IMR-90 (cell line): Measurements from ENCODE around the gene ACBD3. TPM values are rescaled to one million over a fixed set of nuclear protein-coding genes. Genes with fewer than 3 reads are reported as not detected.
A peak's percentile ranks its signal among the peaks of the same experiment; 100 is the strongest.

Experiments used
- ATAC-seq: fragments of 200-7000 bp; cut with Tn5 transposase; 2 replicates; pipeline ENCODE4 v1.9.1; 2020; ENCODE audit warnings: low read depth, mild to moderate bottlenecking, moderate library complexity
- BruUV-seq: library from RNA; stranded (reverse); fragments of 400-500 nt; replicated peaks from 2 replicates; lab custom pipeline; 2021; lab: Mats Ljungman, UMichigan
- CTCF ChIA-PET: fragments of 300-600 bp; formaldehyde crosslinking; extraction: SDS; loops from one replicate; lab custom pipeline; 2021; ENCODE audit warnings: antibody characterized with exemption; lab: Yijun Ruan, JAX
- POLR2A ChIA-PET: fragments of 300-600 bp; sonication (Branson Sonifier 250); formaldehyde crosslinking; loops from one replicate; lab custom pipeline; 2022; ENCODE audit warnings: antibody characterized with exemption; ENCODE audit not compliant: unreplicated experiment; lab: Charles Lee
- DNase-seq: peaks from one replicate; pipeline ENCODE4 v3.0.0; 2013
- H2AFZ ChIP-seq: replicated peaks from 2 replicates; pipeline ENCODE3; 2013; ENCODE audit warnings: low read length, mild to moderate bottlenecking; ENCODE audit not compliant: poor library complexity
- H2AK5ac ChIP-seq: 2 replicates; pipeline ENCODE4 v1.6.1; 2013; ENCODE audit warnings: low read depth, low read length, inconsistent platforms
- H2AK9ac ChIP-seq: replicated peaks from 2 replicates; pipeline ENCODE3; 2013; ENCODE audit warnings: mild to moderate bottlenecking, low read depth, low read length, moderate library complexity; ENCODE audit not compliant: poor library complexity
- H2BK120ac ChIP-seq: 2 replicates; pipeline ENCODE4 v1.6.1; 2013; ENCODE audit warnings: low read depth, low read length, inconsistent platforms
- H2BK15ac ChIP-seq: 3 replicates; pipeline ENCODE4 v1.6.1; 2013; ENCODE audit warnings: low read depth, low read length, inconsistent platforms
- H2BK20ac ChIP-seq: 2 replicates; pipeline ENCODE4 v1.6.1; 2013; ENCODE audit warnings: low read depth, mild to moderate bottlenecking, inconsistent platforms, low read length, moderate library complexity
- H2BK5ac ChIP-seq: 2 replicates; pipeline ENCODE4 v1.6.1; 2013; ENCODE audit warnings: mild to moderate bottlenecking, low read depth, low read length, inconsistent platforms; ENCODE audit not compliant: poor library complexity, severe bottlenecking
- H3K14ac ChIP-seq: replicated peaks from 2 replicates; pipeline ENCODE4 v1.6.1; 2013; ENCODE audit warnings: low read depth, low read length, inconsistent platforms
- H3K18ac ChIP-seq: 2 replicates; pipeline ENCODE4 v1.6.1; 2013; ENCODE audit warnings: low read depth, low read length, control low read depth
- H3K23ac ChIP-seq: 2 replicates; pipeline ENCODE4 v1.6.1; 2013; ENCODE audit warnings: low read depth, low read length, inconsistent platforms
- H3K27ac ChIP-seq: 2 replicates; pipeline ENCODE4 v1.5.1; 2013; ENCODE audit warnings: mild to moderate bottlenecking, control low read depth, low read length; ENCODE audit not compliant: insufficient read depth
- H3K27me3 ChIP-seq: 2 replicates; pipeline ENCODE4 v1.6.1; 2013; ENCODE audit warnings: low read length; ENCODE audit not compliant: control insufficient read depth, insufficient read depth
- H3K36me3 ChIP-seq: 2 replicates; pipeline ENCODE4 v1.6.1; 2013; ENCODE audit warnings: low read length, mixed read lengths; ENCODE audit not compliant: control insufficient read depth, insufficient read depth
- H3K4ac ChIP-seq: 2 replicates; pipeline ENCODE4 v1.6.1; 2013; ENCODE audit warnings: low read depth, low read length, inconsistent platforms
- H3K4me1 ChIP-seq: 2 replicates; pipeline ENCODE4 v1.6.1; 2013; ENCODE audit warnings: low read length, mixed read lengths; ENCODE audit not compliant: control insufficient read depth, insufficient read depth
- H3K4me2 ChIP-seq: 2 replicates; pipeline ENCODE4 v1.6.1; 2013; ENCODE audit warnings: low read depth, mild to moderate bottlenecking, control low read depth, low read length, moderate library complexity
- H3K4me3 ChIP-seq: 2 replicates; pipeline ENCODE4 v1.5.1; 2013; ENCODE audit warnings: low read depth, mild to moderate bottlenecking, control low read depth, low read length, moderate library complexity; ENCODE audit not compliant: insufficient read depth
- H3K56ac ChIP-seq: 2 replicates; pipeline ENCODE4 v1.6.1; 2013; ENCODE audit warnings: low read length, inconsistent platforms; ENCODE audit not compliant: insufficient read depth; ENCODE audit errors: extremely low read depth
- H3K79me1 ChIP-seq, 2 experiments: 2 replicates each; pipeline ENCODE4 v1.6.1; 2013; ENCODE audit warnings: low read length in 2 of 2, inconsistent platforms in 1 of 2, low read depth in 1 of 2
- H3K9ac ChIP-seq: 2 replicates; pipeline ENCODE4 v1.6.1; 2013; ENCODE audit warnings: low read depth, low read length, control low read depth
- H3K9me1 ChIP-seq: 2 replicates; pipeline ENCODE4 v1.6.1; 2013; ENCODE audit warnings: low read length, inconsistent platforms; ENCODE audit not compliant: insufficient read depth
- H3K9me3 ChIP-seq: 2 replicates; pipeline ENCODE4 v1.6.1; 2013; ENCODE audit warnings: low read length; ENCODE audit not compliant: control insufficient read depth, insufficient read depth
- H4K20me1 ChIP-seq: 2 replicates; pipeline ENCODE4 v1.6.1; 2013; ENCODE audit warnings: low read length, inconsistent platforms; ENCODE audit not compliant: insufficient read depth
- H4K5ac ChIP-seq: 2 replicates; pipeline ENCODE4 v1.6.1; 2013; ENCODE audit warnings: mild to moderate bottlenecking, low read depth, low read length, control low read depth
- H4K8ac ChIP-seq, 2 experiments: 2 replicates each; pipeline ENCODE4 v1.6.1; 2013; ENCODE audit warnings: low read depth in 2 of 2, low read length in 2 of 2, control low read depth in 1 of 2, inconsistent platforms in 1 of 2
- H4K91ac ChIP-seq: 2 replicates; pipeline ENCODE4 v1.6.1; 2013; ENCODE audit warnings: low read depth, low read length, inconsistent platforms; ENCODE audit not compliant: insufficient read depth
- BHLHE40 ChIP-seq: fragments of 150-350 bp; IDR thresholded peaks from 2 replicates; pipeline ENCODE4 v1.6.1; 2016; ENCODE audit warnings: mild to moderate bottlenecking, low read depth, low read length
- CHD1 ChIP-seq: IDR thresholded peaks from 2 replicates; pipeline ENCODE4 v1.6.1; 2012; ENCODE audit warnings: low read depth, low read length, improper control_type of control experiment
- FOS ChIP-seq: fragments of 150-350 bp; IDR thresholded peaks from 2 replicates; pipeline ENCODE4 v1.6.1; 2016; ENCODE audit warnings: low read depth, low read length
- MAFK ChIP-seq: IDR thresholded peaks from 2 replicates; pipeline ENCODE4 v1.6.1; 2012; ENCODE audit warnings: low read depth, low read length, improper control_type of control experiment
- MAZ ChIP-seq: IDR thresholded peaks from 2 replicates; pipeline ENCODE4 v1.6.1; 2012; ENCODE audit warnings: low read depth, mild to moderate bottlenecking, low read length, improper control_type of control experiment, moderate library complexity, borderline replicate concordance
- MXI1 ChIP-seq: IDR thresholded peaks from 2 replicates; pipeline ENCODE4 v1.6.1; 2012; ENCODE audit warnings: low read depth, mild to moderate bottlenecking, low read length, moderate library complexity, borderline replicate concordance
- NFE2L2 ChIP-seq: fragments of 150-350 bp; IDR thresholded peaks from 2 replicates; pipeline ENCODE4 v1.6.1; 2016; ENCODE audit warnings: low read depth, mild to moderate bottlenecking, low read length
- POLR2A ChIP-seq: IDR thresholded peaks from 2 replicates; pipeline ENCODE4 v1.6.1; 2012; ENCODE audit warnings: mild to moderate bottlenecking, low read depth, low read length
- RAD21 ChIP-seq: IDR thresholded peaks from 2 replicates; pipeline ENCODE4 v1.6.1; 2012; ENCODE audit warnings: low read length, improper control_type of control experiment
- RCOR1 ChIP-seq: IDR thresholded peaks from 2 replicates; pipeline ENCODE4 v1.6.1; 2012; ENCODE audit warnings: mild to moderate bottlenecking, low read length, improper control_type of control experiment; ENCODE audit not compliant: insufficient replicate concordance
- RFX5 ChIP-seq: IDR thresholded peaks from 2 replicates; pipeline ENCODE4 v1.8.0; 2012; ENCODE audit warnings: low read depth, mild to moderate bottlenecking, low read length, moderate library complexity
- SMC3 ChIP-seq: fragments of 150-350 bp; IDR thresholded peaks from 2 replicates; pipeline ENCODE4 v1.6.1; 2016; ENCODE audit warnings: low read depth, mild to moderate bottlenecking, antibody characterized with exemption, low read length, moderate library complexity
- USF2 ChIP-seq: fragments of 150-350 bp; IDR thresholded peaks from 2 replicates; pipeline ENCODE4 v1.6.1; 2017; ENCODE audit warnings: mild to moderate bottlenecking, antibody characterized with exemption, low read length, low read depth
- WGBS, 2 experiments: methylation state at CpG; one replicate each; pipeline versions ENCODE4 v1.1.5 to v1.1.7; 2013; ENCODE audit warnings: missing lambda C conversion rate in 2 of 2; ENCODE audit not compliant: insufficient read length in 1 of 2; ENCODE audit errors: extremely low coverage in 2 of 2; 5-methylcytosine and 5-hydroxymethylcytosine counted together
- dilution Hi-C: fragments of 300-500 bp; cut with HindIII; formaldehyde crosslinking; loops from one replicate; pipeline ENCODE4 v1.14.3; 2018; ENCODE audit warnings: low sequenced_read_pairs; ENCODE audit not compliant: unreplicated experiment
- in situ Hi-C: fragments of 300-500 bp; cut with MboI; formaldehyde crosslinking; loops from 3 replicates; pipeline ENCODE4 v1.14.3; 2019; ENCODE audit warnings: low sequenced_read_pairs, inconsistent platforms, mixed read lengths
- intact Hi-C: fragments of 100-400 bp; cut with micrococcal nuclease; formaldehyde crosslinking; loops from 2 replicates; pipeline ENCODE4 v1.10.0; 2022
- polyA plus RNA-seq, 3 experiments: library from polyadenylated mRNA; depleted of rRNA; stranded (reverse); fragments of >200 nt; gene quantifications; 2 replicates each; pipeline ENCODE4 v1.2.3, GENCODE V29; 2012; ENCODE audit warnings: low replicate concordance in 1 of 3
- total RNA-seq: library from RNA; depleted of rRNA; stranded (reverse); fragments of >200 nt; gene quantifications from 2 replicates; pipeline ENCODE4 v1.2.3, GENCODE V29; 2012
- TF ChIP-seq, protein P1 (sequence below): conservative IDR thresholded peaks from 2 replicates; pipeline ENCODE4 v1.5.1; 2012; ENCODE audit warnings: mild to moderate bottlenecking, low read depth, low read length, improper control_type of control experiment

The ACBD3 gene
- total and polyA plus RNA-seq, 2 of the 4 experiments (the other 2 are of a cell fraction), result 30.3 to 59.7 TPM

DNA sequence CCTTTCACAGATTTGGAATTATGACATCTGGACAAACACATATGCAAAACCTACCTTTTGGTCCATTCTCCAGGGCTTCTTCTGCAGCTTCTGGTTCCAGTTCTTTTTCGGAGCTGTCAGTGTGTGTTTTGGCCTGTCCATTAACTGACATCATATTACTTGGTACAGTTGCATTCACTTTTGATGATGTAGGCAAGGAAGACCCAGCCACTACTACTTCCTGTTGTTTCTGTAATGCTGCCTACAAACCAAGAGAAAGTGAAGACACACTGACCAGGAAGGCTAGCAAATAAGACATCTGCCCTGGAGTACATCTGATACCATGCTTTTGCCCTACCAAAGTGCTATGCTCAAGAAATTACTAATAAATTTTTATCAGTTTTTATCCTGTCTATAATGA is 31.9 kb downstream of the ACBD3 start:
- DNase-seq (peak; percentile 34), ATAC-seq (no peak; the same call in 1 of the 2 replicates)
- H2BK120ac ChIP-seq, result no peak overlapping the region
- no peak overlapping the region for H4K8ac ChIP-seq
- ChIA-PET CTCF (no interaction called here), POLR2A (no interaction called here)
- peaks cover 39% of the 10 kb centered on the region for H3K36me3 ChIP-seq
- intact Hi-C loops (no loop called here), dilution Hi-C loops (no loop called here), in situ Hi-C loops (no loop called here)
- no peak overlapping the region for H3K4me2 ChIP-seq
- H3K79me1 ChIP-seq, result peaks cover 14 to 35% of the 10 kb centered on the region in 2 experiments; a peak in 3 of 4 replicates
- H3K4me3 ChIP-seq, result no peak overlapping the region
- H3K9me1 ChIP-seq, result peaks cover 3% of the 10 kb centered on the region; the same call in 1 of the 2 replicates
- peaks cover 34% of the 10 kb centered on the region for H4K20me1 ChIP-seq
- BruUV-seq, result no TSS peak
- no peak overlapping the region for H3K18ac ChIP-seq
- no peak for TF ChIP-seq RAD21
- no peak for TF ChIP-seq NFE2L2
- no peak for TF ChIP-seq MXI1
- no peak for TF ChIP-seq POLR2A
- TF ChIP-seq RFX5, result no peak
- TF ChIP-seq MAFK, result no peak
- TF ChIP-seq SMC3, result no peak
- TF ChIP-seq FOS, result no peak
- no peak for TF ChIP-seq RCOR1
- no peak for TF ChIP-seq BHLHE40
- TF ChIP-seq CHD1, result no peak
- TF ChIP-seq MAZ, result no peak
- TF ChIP-seq USF2, result no peak
- TF ChIP-seq, protein P1, sequence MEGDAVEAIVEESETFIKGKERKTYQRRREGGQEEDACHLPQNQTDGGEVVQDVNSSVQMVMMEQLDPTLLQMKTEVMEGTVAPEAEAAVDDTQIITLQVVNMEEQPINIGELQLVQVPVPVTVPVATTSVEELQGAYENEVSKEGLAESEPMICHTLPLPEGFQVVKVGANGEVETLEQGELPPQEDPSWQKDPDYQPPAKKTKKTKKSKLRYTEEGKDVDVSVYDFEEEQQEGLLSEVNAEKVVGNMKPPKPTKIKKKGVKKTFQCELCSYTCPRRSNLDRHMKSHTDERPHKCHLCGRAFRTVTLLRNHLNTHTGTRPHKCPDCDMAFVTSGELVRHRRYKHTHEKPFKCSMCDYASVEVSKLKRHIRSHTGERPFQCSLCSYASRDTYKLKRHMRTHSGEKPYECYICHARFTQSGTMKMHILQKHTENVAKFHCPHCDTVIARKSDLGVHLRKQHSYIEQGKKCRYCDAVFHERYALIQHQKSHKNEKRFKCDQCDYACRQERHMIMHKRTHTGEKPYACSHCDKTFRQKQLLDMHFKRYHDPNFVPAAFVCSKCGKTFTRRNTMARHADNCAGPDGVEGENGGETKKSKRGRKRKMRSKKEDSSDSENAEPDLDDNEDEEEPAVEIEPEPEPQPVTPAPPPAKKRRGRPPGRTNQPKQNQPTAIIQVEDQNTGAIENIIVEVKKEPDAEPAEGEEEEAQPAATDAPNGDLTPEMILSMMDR, result no peak
- H2BK20ac ChIP-seq, result no peak overlapping the region
- no peaks in the 10 kb centered on the region for H3K27me3 ChIP-seq
- no CpG with 5 or more reads among the region's 1 CpG for WGBS, 2 experiments
- no peak overlapping the region for H3K56ac ChIP-seq
- H3K4ac ChIP-seq, result no peak overlapping the region
- H3K9me3 ChIP-seq, result no peaks in the 10 kb centered on the region
- no peak overlapping the region for H4K91ac ChIP-seq
- no peak overlapping the region for H3K23ac ChIP-seq
- no peak overlapping the region for H4K5ac ChIP-seq
- no peak overlapping the region for H2BK5ac ChIP-seq
- no peak overlapping the region for H2BK15ac ChIP-seq
- H3K14ac ChIP-seq, result no peak overlapping the region
- no peaks in the 10 kb centered on the region for H3K4me1 ChIP-seq
- no peak overlapping the region for H2AK9ac ChIP-seq
- no peak overlapping the region for H2AK5ac ChIP-seq
- H3K9ac ChIP-seq, result no peak overlapping the region
- H2AFZ ChIP-seq, result no peak overlapping the region
- no peak overlapping the region for H3K27ac ChIP-seq
